WTC11 (cell line): ENCODE data around the gene TMEM258. TPM values are rescaled to one million over a fixed set of nuclear protein-coding genes. Genes with fewer than 3 reads are reported as not detected.

Experiments
- AFF4 ChIP-seq: sonication (generic); formaldehyde crosslinking; IDR thresholded peaks from 2 replicates; pipeline ENCODE4 v1.8.1; 2023; ENCODE audit warnings: mild to moderate bottlenecking, missing genetic modification reagents, borderline replicate concordance
- ATF1 ChIP-seq: sonication (generic); formaldehyde crosslinking; IDR thresholded peaks from 2 replicates; pipeline ENCODE4 v1.8.1; 2023; ENCODE audit warnings: mild to moderate bottlenecking, moderate library complexity, missing genetic modification reagents
- E2F4 ChIP-seq: sonication (generic); formaldehyde crosslinking; IDR thresholded peaks from 2 replicates; pipeline ENCODE4 v1.8.1; 2022; ENCODE audit warnings: low read depth, mild to moderate bottlenecking, moderate library complexity, missing genetic modification reagents, borderline replicate concordance
- ESRRA ChIP-seq: sonication (generic); formaldehyde crosslinking; IDR thresholded peaks from 2 replicates; pipeline ENCODE4 v1.8.1; 2022; ENCODE audit warnings: mild to moderate bottlenecking, missing genetic modification reagents, borderline replicate concordance
- FOXP1 ChIP-seq: sonication (generic); formaldehyde crosslinking; IDR thresholded peaks from 2 replicates; pipeline ENCODE4 v1.8.0; 2022; ENCODE audit warnings: missing genetic modification reagents, mild to moderate bottlenecking, moderate library complexity, borderline replicate concordance
- KAT7 ChIP-seq: sonication (generic); formaldehyde crosslinking; IDR thresholded peaks from 2 replicates; pipeline ENCODE4 v1.8.1; 2023; ENCODE audit warnings: missing genetic modification reagents, mild to moderate bottlenecking, borderline replicate concordance
- MXD4 ChIP-seq: fragments of 250-450 bp; sonication (Bioruptor Pico); IDR thresholded peaks from 2 replicates; pipeline ENCODE4 v1.8.0; 2021; ENCODE audit warnings: mild to moderate bottlenecking, moderate library complexity, borderline replicate concordance
- NFE2L1 ChIP-seq: sonication (generic); formaldehyde crosslinking; IDR thresholded peaks from 2 replicates; pipeline ENCODE4 v1.8.1; 2023; ENCODE audit warnings: missing genetic modification reagents
- NFYB ChIP-seq: sonication (generic); formaldehyde crosslinking; conservative IDR thresholded peaks from 2 replicates; pipeline ENCODE4 v1.8.0; 2022; ENCODE audit warnings: low read depth, missing genetic modification reagents
- PRRX2 ChIP-seq: fragments of 250-450 bp; sonication (Bioruptor Pico); IDR thresholded peaks from 2 replicates; pipeline ENCODE4 v1.8.0; 2021; ENCODE audit warnings: mild to moderate bottlenecking
- SMAD4 ChIP-seq: sonication (generic); formaldehyde crosslinking; IDR thresholded peaks from 2 replicates; pipeline ENCODE4 v1.8.0; 2022; ENCODE audit warnings: mild to moderate bottlenecking, missing genetic modification reagents
- SOX15 ChIP-seq: fragments of 250-450 bp; sonication (Bioruptor Pico); IDR thresholded peaks from 2 replicates; pipeline ENCODE4 v1.9.0; 2021; ENCODE audit warnings: mild to moderate bottlenecking
- TCF7 ChIP-seq: sonication (generic); formaldehyde crosslinking; IDR thresholded peaks from 2 replicates; pipeline ENCODE4 v1.8.0; 2022; ENCODE audit warnings: mild to moderate bottlenecking, low read depth, missing genetic modification reagents, moderate library complexity
- ZBTB43 ChIP-seq: sonication (generic); formaldehyde crosslinking; IDR thresholded peaks from 2 replicates; pipeline ENCODE4 v1.8.1; 2023; ENCODE audit warnings: mild to moderate bottlenecking, missing genetic modification reagents
- ZNF219 ChIP-seq: sonication (generic); formaldehyde crosslinking; IDR thresholded peaks from 2 replicates; pipeline ENCODE4 v1.8.0; 2023; ENCODE audit warnings: missing genetic modification reagents, mild to moderate bottlenecking, borderline replicate concordance
- ZNF512 ChIP-seq: sonication (generic); formaldehyde crosslinking; IDR thresholded peaks from 2 replicates; pipeline ENCODE4 v1.8.1; 2022; ENCODE audit warnings: missing genetic modification reagents, borderline replicate concordance
- total RNA-seq: library from RNA; stranded (reverse); gene quantifications from 3 replicates; pipeline ENCODE4 v1.2.3, GENCODE V29; 2021
- TF ChIP-seq, protein P1 (sequence below): fragments of 250-450 bp; sonication (Bioruptor Pico); IDR thresholded peaks from 2 replicates; pipeline ENCODE4 v2.1.2; 2022; ENCODE audit warnings: mild to moderate bottlenecking, moderate library complexity
- TF ChIP-seq, protein P2 (sequence below): sonication (generic); formaldehyde crosslinking; IDR thresholded peaks from 2 replicates; pipeline ENCODE4 v1.8.0; 2022; ENCODE audit warnings: mild to moderate bottlenecking, missing genetic modification reagents
- TF ChIP-seq, protein P3 (sequence below): sonication (generic); formaldehyde crosslinking; IDR thresholded peaks from 2 replicates; pipeline ENCODE4 v1.8.1; 2023; ENCODE audit warnings: mild to moderate bottlenecking, missing genetic modification reagents
- TF ChIP-seq, protein P4 (sequence below): sonication (generic); formaldehyde crosslinking; IDR thresholded peaks from 2 replicates; pipeline ENCODE4 v1.8.0; 2022; ENCODE audit warnings: mild to moderate bottlenecking, missing genetic modification reagents
- TF ChIP-seq, protein P5 (sequence below): fragments of 250-450 bp; sonication (Bioruptor Pico); IDR thresholded peaks from 2 replicates; pipeline ENCODE4 v1.9.0; 2021; ENCODE audit warnings: moderate library complexity, mild to moderate bottlenecking, inconsistent platforms, borderline replicate concordance
- TF ChIP-seq, protein P6 (sequence below): sonication (generic); formaldehyde crosslinking; IDR thresholded peaks from 2 replicates; pipeline ENCODE4 v1.8.0; 2022; ENCODE audit warnings: mild to moderate bottlenecking, missing genetic modification reagents

Gene TMEM258
- total RNA-seq, 1 experiment from 2014 or later = 175 TPM

GRCh38 chr11:61792310-61793082, at the start of gene TMEM258, which contains the start of gene FEN1 (continued):
- TF ChIP-seq, protein P1, sequence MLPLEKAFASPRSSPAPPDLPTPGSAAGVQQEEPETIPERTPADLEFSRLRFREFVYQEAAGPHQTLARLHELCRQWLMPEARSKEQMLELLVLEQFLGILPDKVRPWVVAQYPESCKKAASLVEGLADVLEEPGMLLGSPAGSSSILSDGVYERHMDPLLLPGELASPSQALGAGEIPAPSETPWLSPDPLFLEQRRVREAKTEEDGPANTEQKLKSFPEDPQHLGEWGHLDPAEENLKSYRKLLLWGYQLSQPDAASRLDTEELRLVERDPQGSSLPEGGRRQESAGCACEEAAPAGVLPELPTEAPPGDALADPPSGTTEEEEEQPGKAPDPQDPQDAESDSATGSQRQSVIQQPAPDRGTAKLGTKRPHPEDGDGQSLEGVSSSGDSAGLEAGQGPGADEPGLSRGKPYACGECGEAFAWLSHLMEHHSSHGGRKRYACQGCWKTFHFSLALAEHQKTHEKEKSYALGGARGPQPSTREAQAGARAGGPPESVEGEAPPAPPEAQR (CRISPR knock-in tag) = no peak
- TF ChIP-seq ESRRA (no peak), FOXP1 (CRISPR knock-in tag) (0 out of 2 replicates have a peak, but pooled peaks have one; percentile 40), NFE2L1 (CRISPR knock-in tag) (peak; percentile 71; the same call in 1 of the 2 replicates), ZBTB43 (CRISPR knock-in tag) (no peak), ZNF512 (no peak), TCF7 (CRISPR knock-in tag) (no peak), SOX15 (no peak), NFYB (no peak), SMAD4 (CRISPR knock-in tag) (0 out of 2 replicates have a peak, but pooled peaks have one; percentile 13), MXD4 (CRISPR knock-in tag) (no peak), KAT7 (CRISPR knock-in tag) (no peak), PRRX2 (CRISPR knock-in tag) (0 out of 2 replicates have a peak, but pooled peaks have one; percentile 41), ZNF219 (CRISPR knock-in tag) (no peak), ATF1 (CRISPR knock-in tag) (no peak), E2F4 (CRISPR knock-in tag) (peak; percentile 97), AFF4 (CRISPR knock-in tag) (no peak)
- TF ChIP-seq, protein P2, sequence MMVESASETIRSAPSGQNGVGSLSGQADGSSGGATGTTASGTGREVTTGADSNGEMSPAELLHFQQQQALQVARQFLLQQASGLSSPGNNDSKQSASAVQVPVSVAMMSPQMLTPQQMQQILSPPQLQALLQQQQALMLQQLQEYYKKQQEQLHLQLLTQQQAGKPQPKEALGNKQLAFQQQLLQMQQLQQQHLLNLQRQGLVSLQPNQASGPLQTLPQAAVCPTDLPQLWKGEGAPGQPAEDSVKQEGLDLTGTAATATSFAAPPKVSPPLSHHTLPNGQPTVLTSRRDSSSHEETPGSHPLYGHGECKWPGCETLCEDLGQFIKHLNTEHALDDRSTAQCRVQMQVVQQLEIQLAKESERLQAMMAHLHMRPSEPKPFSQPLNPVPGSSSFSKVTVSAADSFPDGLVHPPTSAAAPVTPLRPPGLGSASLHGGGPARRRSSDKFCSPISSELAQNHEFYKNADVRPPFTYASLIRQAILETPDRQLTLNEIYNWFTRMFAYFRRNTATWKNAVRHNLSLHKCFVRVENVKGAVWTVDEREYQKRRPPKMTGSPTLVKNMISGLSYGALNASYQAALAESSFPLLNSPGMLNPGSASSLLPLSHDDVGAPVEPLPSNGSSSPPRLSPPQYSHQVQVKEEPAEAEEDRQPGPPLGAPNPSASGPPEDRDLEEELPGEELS (CRISPR knock-in tag) = no peak; the same call in 1 of the 2 replicates
- TF ChIP-seq, protein P3, sequence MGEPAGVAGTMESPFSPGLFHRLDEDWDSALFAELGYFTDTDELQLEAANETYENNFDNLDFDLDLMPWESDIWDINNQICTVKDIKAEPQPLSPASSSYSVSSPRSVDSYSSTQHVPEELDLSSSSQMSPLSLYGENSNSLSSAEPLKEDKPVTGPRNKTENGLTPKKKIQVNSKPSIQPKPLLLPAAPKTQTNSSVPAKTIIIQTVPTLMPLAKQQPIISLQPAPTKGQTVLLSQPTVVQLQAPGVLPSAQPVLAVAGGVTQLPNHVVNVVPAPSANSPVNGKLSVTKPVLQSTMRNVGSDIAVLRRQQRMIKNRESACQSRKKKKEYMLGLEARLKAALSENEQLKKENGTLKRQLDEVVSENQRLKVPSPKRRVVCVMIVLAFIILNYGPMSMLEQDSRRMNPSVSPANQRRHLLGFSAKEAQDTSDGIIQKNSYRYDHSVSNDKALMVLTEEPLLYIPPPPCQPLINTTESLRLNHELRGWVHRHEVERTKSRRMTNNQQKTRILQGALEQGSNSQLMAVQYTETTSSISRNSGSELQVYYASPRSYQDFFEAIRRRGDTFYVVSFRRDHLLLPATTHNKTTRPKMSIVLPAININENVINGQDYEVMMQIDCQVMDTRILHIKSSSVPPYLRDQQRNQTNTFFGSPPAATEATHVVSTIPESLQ (CRISPR knock-in tag) = no peak
- TF ChIP-seq, protein P4, sequence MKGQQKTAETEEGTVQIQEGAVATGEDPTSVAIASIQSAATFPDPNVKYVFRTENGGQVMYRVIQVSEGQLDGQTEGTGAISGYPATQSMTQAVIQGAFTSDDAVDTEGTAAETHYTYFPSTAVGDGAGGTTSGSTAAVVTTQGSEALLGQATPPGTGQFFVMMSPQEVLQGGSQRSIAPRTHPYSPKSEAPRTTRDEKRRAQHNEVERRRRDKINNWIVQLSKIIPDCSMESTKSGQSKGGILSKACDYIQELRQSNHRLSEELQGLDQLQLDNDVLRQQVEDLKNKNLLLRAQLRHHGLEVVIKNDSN (CRISPR knock-in tag) = peak; percentile 100
- TF ChIP-seq, protein P5, sequence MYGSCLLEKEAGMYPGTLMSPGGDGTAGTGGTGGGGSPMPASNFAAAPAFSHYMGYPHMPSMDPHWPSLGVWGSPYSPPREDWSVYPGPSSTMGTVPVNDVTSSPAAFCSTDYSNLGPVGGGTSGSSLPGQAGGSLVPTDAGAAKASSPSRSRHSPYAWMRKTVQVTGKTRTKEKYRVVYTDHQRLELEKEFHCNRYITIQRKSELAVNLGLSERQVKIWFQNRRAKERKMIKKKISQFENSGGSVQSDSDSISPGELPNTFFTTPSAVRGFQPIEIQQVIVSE (CRISPR knock-in tag) = no peak
- TF ChIP-seq, protein P6, sequence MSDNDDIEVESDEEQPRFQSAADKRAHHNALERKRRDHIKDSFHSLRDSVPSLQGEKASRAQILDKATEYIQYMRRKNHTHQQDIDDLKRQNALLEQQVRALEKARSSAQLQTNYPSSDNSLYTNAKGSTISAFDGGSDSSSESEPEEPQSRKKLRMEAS (CRISPR knock-in tag) = peak; percentile 84
